ENCODE measurements around the gene LMAN2L.

Gene LMAN2L

DNA sequence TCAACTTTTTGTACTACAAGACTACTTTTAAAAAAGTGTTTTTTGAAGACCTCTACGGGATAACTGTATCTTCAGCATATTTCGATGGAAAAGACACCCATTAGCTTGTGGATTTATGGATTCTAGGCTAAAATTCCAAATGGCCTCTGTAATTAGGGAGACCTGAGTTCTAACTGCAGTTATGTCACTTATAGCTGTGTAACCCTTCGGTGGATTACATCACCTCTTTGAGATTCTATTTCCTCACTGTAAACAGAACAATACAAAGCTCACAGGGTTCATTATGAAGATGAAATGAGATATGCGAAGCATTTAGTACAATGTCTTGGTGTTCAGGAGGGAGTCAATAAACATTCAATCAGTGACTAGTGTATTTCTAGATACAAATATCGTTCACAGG, 24.2 kb downstream of the LMAN2L start:
- no peak for DNase-seq (ENCODE audit: low read depth in 2 of 3, low spot score in 2 of 3)

DNA sequence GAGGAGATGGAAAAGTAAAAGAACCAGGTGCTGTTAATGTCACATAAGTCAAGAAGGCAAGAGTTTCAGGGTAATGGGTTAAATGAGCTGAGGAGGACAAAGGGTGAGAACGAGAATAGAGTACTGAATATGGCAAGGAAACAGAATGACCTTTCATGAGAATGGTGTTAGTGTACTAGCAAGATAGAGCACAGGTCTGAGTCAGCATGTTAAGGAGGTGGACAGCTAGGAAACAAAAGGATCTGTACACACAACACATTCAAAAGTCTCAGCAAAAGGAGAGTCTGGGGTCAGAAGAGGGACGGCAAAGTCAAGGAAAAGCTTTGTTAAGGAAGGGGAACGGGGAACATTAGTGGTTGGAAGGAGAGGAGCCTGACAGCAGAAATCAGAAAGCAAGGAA, 28.9 kb downstream of the LMAN2L start:
- DNase-seq (ENCODE audit: low read depth in 2 of 3, low spot score in 2 of 3): no peak

DNA sequence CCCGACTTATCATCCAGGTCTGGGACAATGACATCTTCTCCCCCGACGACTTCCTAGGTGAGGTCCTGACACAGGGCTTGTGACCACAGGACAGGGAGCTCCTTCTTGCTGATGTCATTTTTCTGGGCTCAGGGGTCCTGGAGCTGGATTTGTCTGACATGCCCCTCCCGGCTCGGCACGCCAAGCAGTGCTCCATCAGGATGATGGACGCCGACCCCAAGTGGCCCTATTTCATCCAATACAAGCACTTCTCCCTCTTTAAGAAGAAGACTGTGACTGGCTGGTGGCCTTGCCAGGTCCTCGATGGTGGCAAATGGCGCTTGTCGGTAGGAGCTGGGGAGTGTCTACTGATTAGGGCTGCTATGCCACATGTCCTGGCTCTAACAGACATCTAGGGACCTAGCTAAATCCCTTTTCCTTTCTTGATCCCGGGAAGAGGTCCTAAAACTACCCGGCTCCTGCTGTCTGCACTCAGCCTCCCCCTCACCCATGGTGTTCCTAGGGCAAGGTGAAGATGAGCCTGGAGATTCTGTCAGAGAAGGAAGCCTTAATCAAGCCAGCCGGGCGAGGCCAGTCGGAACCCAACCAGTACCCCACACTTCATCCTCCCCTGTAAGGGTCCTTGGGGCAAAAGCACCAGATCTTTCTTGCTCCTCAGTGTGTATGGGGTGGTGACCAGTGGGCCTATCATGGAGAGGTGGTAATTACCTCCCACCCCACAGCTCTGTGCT, 36.7 kb downstream of the LMAN2L start:
- no peak for DNase-seq (ENCODE audit: low read depth in 2 of 3, low spot score in 2 of 3)

DNA sequence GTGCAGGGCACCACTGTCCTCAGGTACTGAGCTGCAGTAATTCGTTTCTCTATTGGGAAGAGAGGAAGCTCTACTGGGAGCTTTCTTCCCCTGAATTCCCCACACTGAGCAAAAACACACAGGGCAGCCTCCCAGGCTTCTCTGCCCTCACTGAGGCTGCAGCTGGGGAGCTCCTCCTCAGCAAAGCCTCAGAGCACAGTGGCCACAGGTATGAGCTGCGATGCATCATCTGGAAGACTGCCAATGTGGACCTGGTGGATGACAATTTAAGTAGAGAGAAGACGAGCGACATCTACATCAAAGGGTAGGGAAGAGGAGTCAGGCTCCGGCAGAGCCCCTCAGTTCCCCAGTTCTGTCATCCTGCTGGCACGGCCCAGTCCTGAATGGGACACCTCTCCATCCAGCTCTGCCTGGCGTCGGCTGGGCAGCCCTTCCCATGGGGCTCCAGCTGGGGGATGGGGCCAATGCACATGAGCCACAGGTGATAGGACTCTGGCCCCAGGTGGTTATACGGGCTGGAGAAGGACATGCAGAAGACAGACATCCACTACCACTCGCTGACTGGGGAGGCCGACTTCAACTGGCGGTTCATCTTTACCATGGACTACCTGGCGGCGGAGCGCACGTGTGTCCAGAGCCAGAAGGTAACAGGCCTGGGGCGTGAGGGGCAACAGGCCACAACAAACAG, 37.6 kb downstream of the LMAN2L start:
- no peak for DNase-seq (ENCODE audit: low read depth in 2 of 3, low spot score in 2 of 3)

DNA sequence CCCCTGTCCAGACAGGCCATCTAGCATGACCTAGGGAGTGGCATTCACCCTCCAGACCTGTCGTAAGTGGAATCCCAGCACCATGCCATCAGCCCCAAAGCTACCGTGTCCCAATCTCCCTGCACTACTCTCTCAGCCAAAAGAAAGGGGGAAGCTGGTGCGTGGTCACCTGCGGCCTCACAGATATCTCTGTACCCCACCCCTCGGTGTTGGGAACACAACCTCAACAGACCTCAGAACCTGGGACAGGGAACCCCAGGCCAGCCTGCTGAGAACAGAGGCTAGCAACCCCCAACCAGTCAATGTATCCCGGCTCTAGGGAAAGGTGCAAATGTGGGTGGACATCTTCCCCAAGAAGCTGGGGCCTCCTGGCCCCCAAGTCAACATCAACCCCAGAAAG, 38.2 kb downstream of the LMAN2L start:
- DNase-seq (ENCODE audit: low read depth in 2 of 3, low spot score in 2 of 3): no peak

DNA sequence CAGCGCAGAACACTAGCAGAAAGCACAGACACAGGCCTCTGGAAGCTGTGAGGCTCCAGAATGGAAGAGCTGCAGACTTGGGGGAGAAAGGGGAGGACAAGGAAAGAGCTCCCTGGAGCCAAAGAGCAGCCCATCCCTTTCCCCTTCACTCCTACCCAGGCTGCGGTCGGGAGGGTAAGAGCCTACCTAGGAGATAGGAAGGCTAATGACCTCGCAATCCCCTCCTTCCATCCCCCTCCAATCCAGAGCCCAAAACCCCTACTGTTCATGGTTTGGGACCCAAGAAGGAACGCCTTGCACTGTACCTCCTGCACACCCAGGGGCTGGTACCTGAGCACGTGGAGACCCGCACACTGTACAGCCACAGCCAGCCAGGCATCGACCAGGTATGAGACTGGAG, 39.8 kb downstream of the LMAN2L start:
- DNase-seq (ENCODE audit: low read depth in 2 of 3, low spot score in 2 of 3): no peak

DNA sequence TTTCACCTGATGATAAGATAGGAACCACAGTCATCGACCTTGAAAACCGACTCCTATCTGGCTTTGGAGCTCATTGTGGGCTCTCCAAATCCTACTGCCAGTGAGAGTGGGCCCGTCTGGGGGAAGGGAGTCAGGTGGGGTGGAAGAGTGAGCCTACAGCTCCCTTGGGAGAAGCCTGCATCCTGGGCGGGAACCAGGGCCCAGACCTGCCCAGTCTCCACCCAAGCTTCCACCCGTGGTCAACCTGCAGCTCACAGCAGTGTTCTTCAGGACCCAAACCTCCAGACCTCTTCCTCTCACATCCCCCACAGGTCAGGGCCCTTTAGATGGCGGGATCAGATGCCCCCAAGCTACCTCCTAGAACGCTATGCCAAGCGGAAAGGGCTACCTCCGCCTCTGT, 40.2 kb downstream of the LMAN2L start:
- DNase-seq (ENCODE audit: low read depth in 2 of 3, low spot score in 2 of 3): no peak

DNA sequence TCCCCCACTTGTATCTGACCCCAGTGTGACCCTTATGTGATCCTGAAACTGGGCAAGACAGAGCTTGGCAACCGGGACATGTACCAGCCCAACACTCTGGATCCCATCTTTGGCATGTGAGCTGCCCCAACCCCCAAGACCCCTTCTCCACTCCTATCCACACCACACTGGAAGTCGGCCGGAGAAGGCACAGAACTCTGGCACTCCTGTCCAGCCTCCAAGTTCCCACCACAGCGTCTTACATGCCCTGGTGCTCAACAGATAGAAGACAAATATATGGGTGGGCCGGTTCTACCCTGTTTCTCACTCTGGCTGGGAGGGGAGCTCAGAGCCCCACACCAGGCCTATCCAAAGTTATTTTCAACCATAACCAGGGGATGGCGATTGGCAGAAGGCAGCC, 40.8 kb downstream of the LMAN2L start:
- no peak for DNase-seq (ENCODE audit: low read depth in 2 of 3, low spot score in 2 of 3)

DNA sequence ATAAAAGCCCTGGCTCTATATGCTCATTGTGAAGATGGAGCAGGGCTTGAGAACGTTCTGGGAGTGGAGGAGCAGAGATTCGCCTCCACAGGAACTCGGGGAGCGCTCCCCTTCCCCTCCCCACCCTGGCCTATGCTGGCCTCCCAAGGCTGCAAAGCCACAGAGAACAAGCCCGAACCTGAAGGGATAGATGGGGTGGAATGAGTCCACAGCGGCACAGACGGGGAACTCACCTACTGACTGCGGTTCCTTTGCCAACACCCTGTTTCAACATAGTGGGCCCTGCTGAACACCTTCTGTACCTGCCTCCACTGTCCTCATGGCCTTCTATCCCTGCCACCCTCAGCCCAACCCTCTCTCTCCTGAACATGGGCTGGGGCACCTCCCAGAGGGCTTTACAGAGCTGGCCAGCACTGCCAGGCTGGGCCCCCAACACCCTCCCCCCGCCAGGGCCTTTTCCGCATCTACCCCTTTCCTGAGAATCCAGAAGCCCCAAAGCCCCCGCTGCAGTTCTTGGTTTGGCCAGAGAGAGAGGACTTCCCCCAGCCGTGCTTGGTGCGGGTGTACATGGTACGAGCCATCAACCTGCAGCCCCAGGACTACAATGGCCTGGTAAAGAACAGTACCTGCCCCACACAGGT, 41.5 kb downstream of the LMAN2L start:
- DNase-seq (ENCODE audit: low read depth in 2 of 3, low spot score in 2 of 3): no peak

DNA sequence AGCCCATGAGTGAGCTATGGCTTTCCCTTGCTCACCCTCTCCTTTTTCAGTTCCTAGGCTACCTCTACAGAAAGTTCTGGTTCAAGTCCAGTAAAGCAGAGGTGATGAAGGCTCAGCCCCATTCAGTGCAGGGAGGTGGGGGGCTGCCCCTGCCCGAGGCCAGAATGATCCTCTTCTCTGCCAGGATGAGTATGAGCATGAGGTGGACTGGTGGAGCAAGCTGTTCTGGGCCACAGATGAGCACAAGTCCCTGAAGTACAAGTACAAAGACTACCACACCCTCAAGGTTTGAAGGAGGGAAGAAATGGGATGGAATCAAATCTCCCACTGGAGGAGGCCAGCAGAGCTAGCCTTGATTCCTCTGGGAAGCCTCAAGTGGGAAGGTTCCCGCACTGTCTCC, 42.4 kb downstream of the LMAN2L start:
- DNase-seq (ENCODE audit: low read depth in 2 of 3, low spot score in 2 of 3): no peak

DNA sequence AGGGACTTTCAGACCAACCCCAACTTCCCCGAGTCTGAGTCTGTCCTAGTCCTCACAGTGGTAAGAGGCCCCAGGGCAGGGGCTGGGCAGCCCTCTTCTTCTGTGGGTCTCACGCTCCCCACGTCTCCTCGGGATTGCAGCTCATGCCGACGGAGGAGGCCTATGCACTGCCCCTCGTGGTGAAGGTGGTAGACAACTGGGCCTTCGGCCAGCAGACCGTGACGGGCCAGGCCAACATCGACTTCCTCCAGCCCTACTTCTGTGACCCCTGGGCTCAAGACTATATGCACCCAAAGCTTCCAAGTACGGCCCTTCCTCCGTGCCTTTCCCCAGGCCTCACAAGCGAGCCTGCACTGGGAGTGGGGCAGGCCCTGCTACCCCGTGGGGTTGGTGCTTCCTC, 44.3 kb downstream of the LMAN2L start:
- DNase-seq (ENCODE audit: low read depth in 2 of 3, low spot score in 2 of 3): no peak

DNA sequence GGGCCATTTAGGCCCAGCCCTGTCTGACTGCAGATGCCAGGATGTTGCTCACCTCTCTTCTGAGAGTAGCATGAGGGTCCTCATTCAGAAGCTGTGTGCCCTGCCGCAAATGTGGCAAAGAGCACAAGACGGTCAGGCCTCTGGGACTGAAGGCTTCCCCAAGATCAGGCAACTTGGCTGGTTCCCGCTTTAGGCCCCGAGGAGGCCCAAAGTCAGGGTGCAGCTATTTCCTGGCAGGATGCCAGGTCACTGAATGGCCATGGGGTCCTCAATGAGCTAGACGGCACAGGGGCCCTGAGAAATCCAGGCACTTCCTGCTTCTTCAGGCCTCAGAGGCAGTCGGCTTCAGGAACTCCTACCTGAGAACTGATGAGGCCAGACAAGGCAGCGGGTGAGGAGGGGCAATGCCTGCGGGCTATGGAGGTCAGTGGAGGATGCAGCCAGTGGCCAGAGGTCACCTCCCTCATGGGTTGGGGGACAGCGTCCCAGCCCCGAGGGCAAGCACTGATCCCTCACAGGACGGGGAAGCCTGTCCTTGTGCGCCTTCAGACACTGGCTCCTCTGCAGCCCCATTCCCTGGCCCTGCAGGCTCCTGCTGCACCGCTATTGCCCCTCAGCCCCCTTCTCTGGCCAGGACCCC, 44.9 kb downstream of the LMAN2L start:
- DNase-seq (ENCODE audit: low read depth in 2 of 3, low spot score in 2 of 3): no peak

DNA sequence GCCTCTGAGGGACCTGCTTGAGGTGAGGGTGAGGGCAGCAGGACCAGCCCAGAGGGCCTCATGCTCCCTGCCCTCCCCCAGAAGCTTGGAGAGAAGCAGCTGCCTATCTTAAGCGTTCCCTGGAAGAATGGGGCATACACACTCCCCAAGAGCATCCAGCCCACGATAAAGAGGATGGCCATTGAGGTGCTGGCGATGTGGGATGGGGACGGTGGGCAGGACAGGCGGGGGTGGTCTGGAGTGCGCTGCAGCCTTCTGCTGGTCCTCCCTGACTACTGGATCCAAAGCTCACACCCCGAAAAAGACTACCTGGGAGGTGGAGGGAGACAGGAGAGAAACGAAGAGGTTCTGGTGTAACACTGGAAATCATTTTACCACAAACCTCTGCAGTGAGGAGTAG, 45.6 kb downstream of the LMAN2L start:
- DNase-seq (ENCODE audit: low read depth in 2 of 3, low spot score in 2 of 3): no peak

DNA sequence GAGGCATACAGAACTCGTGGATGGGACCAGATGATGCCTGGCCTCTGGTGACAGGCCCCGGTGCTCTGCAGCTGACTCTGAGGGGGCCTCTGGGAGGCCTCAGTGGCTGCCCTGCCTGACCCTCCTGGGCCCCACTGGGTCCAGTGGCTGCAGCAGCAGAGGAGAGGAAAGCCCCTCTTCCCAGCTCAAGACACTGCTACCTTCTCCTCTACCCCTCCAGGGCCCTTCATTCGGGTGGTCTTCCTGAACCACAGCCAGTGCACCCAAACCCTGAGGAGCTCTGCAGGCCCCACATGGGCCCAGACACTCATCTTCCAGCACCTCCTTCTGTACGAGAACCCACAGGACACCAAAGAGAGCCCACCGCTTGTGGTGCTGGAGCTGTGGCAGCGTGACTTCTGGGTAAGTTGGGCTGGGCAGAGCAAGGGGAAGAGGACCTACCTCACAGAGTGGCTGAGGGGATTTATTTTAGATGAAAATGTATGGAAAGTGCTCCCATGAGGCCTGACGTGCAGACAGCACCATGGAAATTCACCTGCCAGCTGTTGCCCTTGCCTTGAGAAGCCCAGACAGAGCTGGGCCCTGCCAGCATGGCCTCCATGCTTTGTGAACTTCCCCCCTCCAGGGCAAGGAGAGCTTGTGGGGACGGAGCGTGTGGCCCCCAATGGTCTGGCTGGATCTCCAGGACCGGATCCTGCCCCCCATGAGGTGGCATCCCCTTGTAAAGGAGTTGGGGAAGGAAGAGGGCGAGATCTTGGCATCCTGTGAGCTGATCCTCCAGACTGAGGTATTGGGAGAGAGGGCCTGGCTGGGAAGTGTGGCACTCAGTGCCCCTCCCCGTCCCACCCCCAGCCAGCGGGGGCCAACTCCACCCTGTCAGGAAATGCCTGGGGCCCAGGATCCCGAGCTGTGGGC, 46.3 kb downstream of the LMAN2L start:
- DNase-seq (ENCODE audit: low read depth in 2 of 3, low spot score in 2 of 3): no peak

DNA sequence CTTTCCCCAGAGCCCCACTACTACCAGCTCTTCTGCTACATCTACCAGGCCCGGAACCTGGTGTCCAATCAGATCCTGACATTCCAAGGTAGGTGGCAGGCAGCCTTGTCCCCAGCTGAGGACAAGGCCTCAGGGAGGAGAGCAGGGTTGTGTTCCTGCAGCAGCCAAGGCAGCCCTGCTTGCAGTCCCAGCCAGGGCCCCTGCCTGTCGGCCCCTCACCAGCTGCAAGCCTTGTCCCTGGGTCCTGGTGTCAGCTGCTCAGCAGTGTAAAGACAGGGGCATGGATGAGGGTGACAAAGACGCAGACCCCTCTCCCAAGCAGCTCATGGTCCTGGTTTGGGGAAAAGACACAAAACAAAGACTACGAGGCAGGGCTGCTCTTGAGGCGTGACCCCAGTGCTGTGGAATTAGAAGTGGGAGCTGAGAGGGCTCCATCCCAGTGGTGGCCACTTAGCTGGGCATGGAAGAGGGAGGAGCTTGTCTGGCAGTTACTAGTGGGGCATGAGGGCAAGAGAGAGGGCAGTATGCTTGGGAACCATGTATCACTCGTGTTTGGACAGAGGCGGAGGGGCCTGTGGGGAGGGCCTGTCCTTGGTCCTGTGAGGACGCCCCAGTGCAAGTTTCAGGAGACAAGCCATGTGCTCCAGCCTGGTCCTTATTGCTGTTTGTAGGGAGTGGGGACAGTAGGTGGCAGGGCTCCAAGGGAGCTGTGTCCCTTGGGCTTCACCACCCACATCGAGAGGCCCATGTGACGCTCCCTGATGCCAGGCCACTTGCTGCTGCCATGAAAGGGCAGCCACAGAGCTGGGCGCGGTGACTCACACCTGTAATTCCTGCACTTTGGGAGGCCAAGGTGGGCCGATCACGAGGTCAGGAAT, 47.5 kb downstream of the LMAN2L start:
- DNase-seq (ENCODE audit: low read depth in 2 of 3, low spot score in 2 of 3): no peak

DNA sequence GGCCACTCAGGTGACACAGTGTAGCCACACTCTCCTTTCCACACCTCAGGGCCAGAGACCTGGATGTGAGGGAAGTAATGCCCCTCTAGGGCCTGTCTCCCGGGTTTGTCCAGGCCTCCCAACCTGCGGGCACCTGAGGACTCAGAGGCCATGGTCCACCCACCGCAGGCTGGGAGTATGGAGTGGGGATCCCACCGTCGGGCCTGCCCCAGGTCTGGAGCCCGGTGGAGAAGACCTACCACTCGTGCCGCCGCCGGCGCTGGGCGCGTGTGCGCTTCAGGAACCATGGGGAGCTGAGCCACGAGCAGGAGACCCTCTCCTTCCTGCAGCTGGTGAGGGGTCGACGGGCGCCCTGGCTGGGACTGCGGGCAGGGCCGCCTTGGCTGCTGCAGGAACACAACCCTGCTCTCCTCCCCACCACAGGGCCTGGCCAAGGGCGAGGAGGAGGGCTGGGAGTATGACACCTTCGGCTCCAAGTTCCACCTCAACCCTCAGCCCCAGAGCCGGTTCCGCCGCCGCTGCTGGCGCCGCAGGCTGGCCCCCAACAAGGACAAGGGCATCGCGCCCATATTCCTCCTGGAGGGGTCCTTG, 48.7 kb downstream of the LMAN2L start:
- DNase-seq (ENCODE audit: low read depth in 2 of 3, low spot score in 2 of 3): no peak

DNA sequence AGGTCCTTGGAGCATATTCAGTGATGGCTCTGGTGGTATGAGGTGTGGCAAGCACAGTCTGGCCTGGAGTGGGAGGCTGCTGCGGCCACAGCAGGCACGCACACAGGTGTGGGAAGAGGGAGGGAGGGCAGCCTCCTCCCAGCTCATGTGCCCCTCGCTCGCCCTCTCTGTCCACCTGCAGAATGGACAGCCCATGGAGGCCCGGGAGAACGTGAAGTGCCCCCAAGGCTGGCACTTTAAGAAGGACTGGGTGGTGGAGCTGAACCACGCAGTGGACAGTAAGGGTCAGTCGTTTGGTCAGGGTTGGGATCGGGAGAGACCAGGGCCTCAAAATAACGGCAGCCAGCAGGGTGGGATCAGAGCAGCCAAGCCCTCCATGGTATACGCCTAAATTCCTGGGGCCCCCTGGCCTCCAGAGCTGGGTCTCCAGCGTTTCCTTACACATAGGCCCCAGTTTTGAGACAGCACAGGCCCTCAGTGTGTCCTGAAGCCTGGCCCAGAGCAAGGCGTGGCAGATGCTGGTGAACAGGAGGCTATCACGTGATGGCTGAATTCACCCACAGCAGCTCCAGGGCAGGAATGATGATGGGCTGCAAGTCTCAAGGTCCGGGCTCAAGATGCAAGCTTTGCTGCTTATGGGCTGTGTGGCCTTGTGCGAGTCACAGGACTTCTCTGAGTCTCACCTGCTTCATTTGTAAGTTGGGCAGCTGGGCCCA, 49.4 kb downstream of the LMAN2L start:
- no peak for DNase-seq (ENCODE audit: low read depth in 2 of 3, low spot score in 2 of 3)

DNA sequence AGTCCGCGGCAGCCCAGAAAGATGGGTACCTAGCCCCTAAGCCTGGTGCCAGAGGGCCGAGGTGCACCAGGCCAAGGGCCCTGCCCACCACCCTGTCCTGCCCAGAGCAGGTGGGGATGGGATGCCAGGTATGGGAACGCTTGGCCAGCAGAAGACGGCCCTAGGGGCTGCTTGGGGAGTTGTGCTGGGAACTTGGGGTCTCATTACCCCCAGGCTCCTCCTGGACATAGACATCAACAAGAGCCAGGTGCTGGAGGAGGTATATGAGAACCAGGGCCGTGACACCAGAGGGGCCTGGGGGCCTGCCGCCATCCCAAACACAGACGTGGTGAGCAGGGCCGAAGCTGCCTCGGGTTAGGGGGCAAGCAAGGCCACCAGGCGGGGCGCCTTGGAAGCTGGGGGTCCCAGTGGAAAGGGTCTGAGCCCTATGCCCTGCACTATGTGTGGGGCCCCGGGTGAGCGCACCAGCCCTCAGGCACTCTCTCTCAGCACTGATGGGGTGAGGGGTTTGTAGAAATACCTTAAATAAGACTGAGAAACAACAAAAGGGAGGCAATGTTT, 50.4 kb downstream of the LMAN2L start:
- no peak for DNase-seq (ENCODE audit: low read depth in 2 of 3, low spot score in 2 of 3)

Measured in activated CD8-positive, alpha-beta memory T cell treated with anti-CD3 and anti-CD28 coated beads for 48 hours (primary cell).